ENCODE measurements around the gene COL4A2. TPM values are rescaled to one million over a fixed set of nuclear protein-coding genes. Genes with fewer than 3 reads are reported as not detected.
"Not testable (repeated sequence)": the region's sequence is repeated elsewhere in the genome, so short reads cannot be mapped to it uniquely, and the experiment has no call there.

COL4A2 gene
- total RNA-seq, 1 experiment from 2014 or later = 38.4 TPM

DNA sequence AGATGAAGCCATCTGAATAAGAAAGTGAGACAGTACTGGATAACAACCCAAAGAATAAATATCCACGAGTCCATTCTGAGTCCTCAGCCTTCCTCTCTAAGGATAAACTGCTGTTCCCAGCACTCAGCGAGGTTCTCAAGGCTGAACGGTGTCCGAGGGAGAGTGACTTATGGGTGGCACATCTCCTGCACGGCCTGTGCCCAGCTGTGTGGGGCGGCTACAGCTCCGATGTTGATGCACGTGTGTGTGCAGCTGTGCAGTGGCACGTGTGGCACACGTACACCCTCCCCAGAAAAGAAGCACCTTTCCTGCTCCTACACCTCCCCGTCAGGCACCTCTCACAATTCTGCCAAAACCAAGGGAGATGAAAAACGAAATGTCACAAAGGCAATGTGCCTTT, 209.4 kb downstream of the COL4A2 start:
- no peak for DNase-seq (ENCODE audit: low spot score)

DNA sequence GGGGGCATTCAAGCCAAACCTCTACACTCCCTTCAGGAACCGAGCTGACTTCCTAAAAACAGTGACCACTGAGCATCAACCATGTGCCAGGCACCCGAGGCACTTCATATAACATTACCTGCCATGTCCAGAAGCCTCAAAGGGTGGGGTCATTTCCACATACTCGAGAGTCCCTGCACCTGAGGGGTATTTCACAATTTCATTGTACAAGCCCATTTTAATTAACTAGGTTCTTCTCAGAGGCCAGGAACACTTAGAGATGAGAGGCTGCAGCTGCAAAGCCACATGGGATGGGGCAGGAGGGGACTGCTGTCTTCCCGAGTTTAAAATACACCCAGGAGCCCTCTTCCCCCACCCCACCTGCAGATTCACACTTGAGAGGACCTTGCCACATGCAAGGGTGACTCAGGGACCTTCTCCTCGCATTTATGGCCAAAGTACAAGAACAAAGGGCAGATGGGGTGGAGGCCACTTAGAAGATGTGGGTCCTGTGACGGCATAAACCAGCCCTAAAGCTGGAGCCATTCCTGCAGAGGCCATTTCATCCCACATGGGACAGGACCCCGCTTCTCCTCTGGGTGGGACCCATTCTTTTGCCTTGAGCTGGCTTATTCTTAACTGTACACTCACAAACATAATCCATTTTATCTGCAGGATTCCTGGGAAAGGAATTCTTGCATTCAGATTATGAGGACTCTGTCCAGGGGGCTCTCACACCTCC, 210.6 kb downstream of the COL4A2 start:
- DNase-seq (ENCODE audit: low spot score) = no peak

DNA sequence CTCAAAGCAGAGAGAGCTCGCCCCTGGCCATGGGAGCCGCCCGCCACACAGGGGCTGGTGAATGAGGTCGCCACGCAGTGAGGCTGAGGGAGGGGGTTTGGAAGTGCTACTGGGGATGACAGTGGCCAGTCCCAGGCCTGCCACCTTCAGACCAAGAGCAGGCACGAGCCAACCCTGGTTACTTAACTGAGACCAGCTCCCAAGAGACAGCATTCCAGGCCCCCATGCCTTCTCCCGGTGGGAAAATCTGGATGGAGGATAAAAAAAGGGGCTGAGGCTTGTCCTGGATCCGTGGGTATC, 211.1 kb downstream of the COL4A2 start:
- DNase-seq (ENCODE audit: low spot score) = no peak

DNA sequence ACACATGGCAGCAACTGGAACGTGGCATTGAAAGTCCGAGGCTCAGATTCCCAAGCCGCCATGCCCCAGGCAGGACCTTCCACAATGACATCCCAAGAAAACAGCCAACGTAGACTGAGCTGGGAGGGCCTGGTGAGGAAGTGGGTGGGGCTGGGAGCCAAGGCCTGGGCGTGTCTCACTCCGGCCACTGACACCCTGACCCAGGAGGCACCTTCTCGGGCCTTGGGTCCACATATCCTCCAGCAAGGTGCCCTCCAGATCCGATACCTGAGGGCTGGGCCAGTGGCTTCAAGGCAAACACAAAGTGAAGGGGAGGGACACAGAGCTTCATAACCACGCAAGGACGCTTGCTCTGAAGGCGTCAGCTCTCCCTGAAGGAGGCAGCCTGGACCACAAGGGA, 211.5 kb downstream of the COL4A2 start:
- no peak for DNase-seq (ENCODE audit: low spot score)

DNA sequence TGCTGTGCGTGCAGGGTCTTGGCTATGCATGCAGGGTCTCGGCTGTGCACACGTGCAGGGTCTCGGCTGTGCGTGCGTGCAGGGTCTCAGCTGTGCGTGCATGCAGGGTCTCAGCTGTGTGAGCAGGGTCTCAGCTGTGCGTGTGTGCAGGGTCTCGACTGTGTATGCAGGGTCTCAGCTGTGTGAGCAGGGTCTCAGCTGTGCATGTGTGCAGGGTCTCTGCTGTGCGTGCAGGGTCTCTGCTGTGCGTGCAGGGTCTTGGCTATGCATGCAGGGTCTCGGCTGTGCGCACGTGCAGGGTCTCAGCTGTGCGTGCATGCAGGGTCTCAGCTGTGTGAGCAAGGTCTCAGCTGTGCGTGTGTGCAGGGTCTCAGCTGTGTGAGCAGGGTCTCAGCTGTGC, 212.0 kb downstream of the COL4A2 start:
- no peak for DNase-seq (ENCODE audit: low spot score)

DNA sequence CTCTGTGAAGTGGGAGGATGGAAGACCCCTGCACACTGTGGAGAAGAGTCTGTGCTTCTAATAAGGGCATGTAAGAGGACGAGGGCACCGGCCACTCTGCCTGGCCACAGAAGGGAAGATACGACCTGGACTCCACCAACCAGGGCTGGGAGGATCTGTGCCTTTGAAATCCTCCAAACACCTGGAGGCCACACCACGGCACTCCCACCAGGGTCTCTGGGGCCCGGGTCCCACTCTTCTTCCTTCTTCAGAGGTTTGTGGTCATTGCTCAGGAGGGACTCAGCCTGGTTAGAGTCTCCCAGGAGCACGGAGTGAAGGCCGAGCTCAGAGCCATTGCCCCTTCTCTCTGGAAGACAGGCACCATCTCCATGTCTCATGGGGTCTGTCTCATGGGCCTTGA, 212.4 kb downstream of the COL4A2 start:
- DNase-seq (ENCODE audit: low spot score) = no peak

DNA sequence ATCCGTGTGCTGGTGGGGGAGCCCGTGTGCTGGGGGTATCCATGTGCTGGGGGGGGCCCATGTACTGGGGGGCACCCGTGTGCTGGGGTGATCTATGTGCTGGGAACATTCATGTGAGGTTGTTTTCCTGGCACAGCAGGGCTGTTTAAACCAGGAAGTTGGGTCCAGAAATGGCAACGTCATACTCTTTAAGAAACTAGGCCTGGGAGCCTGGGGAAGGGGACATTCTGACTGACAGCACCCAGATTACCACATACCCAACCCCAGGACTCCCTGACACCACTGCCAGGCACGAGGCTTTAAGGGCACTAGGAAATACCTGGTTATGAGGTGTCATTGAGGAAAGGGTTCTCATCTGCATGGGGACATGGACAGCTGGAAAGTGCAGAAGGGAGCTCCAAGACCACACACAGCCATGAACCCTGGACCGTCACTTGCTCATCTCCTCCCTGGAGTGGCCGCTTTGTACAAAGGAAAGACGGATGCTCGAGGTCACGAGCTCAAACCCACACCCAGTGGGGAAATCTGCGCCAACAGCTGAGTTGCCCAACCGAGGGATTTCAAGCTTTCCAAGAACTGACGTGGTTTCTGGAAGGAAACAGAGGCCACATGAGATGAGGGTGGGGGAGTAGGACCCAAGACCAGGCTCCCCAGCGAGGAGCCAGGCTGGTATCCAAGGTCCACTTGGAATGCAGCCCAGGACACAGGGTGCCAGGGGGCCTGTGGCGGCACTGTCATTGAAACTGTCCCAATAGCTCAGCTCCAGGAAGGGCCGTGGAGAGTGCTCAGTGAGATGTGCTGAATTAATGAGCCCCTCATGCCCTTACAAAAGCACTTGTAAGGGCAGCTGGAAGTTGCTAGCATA, 213.6 kb downstream of the COL4A2 start:
- peak; percentile 18 for DNase-seq (ENCODE audit: low spot score)

DNA sequence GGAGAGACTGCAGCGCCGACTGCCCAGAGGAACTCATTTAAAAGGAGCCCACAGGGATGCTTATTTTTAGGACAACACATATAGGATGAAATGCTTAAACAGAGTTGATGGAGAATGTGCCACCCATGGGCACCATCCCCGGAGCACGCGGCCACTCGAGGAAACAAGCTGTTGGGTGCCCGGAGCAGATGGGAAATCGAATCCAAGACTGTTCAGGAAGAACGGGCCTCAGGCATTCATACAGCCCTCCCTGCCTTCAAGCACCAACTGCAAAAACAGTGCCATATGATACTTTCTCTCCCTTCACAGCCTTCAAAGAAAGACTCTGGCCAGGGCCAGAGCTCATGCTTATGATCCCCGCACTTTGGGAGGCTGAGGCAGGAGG, 214.2 kb downstream of the COL4A2 start:
- DNase-seq (ENCODE audit: low spot score) = no peak

DNA sequence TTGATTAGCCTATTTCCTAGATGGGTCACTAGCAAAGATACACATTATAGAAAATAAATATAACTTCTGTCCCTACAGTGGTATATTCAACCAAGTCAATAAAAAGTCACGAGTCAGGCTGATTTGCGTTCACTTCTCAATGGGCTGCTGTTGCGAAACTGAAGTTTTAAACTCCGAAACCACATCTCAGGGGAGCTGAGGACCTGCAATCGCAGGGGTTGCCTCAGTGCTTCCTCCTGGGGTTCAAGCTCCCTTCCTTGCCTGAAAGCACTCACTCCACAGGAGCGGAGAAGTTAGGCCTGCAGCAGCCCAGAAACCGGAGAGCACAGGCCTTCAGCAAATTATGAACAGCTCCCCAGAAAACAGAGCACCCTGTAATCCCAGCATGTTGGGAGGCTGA, 214.9 kb downstream of the COL4A2 start:
- DNase-seq (ENCODE audit: low spot score) = no peak

DNA sequence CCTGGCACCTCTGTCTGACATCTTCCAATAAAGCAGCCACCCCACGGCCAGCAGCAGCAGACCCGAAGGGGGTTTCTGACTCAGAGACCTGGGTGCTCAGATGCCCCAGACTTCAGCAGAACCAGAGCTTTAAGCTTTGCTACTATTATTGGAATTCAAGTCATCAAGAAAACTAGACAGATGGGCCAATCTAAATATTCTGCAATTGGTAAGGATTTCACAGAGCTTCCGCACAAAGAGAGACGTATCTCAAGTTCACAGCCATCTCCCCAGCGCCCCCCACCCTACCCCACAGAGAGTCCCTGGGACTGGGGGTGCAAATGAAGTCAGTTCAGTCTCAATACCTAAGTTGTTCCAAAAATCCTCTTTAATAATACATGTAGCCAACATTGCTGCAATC, 215.6 kb downstream of the COL4A2 start:
- no peak for DNase-seq (ENCODE audit: low spot score)

DNA sequence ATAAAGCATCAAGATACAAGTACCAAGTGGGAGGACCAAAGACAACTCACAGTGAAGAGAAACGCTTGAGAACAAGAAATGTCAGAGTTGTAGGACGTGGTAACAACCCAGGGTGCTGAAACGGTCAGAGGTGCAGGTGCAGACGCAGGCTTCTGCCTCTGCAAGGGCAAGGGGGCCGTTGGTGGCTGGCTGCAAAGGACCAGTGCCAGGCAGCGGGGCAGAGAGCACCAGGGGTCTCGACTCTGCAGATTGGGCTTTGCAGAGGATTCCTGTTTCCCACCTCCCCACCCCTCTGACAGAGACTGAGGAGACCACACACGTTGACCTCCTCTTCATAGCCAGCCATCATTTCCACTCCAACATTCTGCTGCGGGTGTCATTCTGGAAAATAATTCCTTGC, 216.1 kb downstream of the COL4A2 start:
- DNase-seq (ENCODE audit: low spot score) = no peak

DNA sequence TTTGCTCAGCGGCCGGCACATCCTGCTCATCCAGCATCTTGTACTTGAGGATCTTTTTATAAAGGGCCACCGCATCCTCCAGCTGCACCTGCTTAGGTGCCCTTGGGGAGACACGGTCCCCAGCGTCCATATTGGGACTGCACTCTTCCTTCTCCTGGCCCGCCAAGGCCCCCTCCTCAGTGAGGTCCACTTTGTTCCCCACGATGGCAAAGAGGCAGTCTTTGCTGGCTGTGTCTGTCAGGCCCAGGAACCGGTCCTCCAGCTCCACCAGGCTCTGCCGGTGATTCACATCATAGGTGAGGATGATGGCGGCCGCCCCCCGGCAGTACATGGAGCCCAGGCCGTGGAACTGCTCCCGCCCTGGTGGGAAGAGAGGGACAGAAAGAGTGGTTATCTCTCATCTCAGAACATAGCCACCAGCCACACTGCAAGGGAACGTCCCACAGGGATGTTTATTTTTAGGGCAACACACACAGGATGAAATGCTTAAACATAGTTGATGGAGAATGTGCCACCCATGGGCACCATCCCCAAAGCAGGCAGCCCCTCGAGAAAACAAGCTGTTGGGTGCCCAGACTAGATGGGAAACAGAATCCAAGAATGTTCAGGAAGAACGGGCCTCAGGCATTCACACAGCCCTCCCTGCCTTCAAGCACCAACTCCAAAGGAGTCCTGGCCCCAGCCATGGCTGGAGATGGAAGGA, 216.9 kb downstream of the COL4A2 start:
- no peak for DNase-seq (ENCODE audit: low spot score)

DNA sequence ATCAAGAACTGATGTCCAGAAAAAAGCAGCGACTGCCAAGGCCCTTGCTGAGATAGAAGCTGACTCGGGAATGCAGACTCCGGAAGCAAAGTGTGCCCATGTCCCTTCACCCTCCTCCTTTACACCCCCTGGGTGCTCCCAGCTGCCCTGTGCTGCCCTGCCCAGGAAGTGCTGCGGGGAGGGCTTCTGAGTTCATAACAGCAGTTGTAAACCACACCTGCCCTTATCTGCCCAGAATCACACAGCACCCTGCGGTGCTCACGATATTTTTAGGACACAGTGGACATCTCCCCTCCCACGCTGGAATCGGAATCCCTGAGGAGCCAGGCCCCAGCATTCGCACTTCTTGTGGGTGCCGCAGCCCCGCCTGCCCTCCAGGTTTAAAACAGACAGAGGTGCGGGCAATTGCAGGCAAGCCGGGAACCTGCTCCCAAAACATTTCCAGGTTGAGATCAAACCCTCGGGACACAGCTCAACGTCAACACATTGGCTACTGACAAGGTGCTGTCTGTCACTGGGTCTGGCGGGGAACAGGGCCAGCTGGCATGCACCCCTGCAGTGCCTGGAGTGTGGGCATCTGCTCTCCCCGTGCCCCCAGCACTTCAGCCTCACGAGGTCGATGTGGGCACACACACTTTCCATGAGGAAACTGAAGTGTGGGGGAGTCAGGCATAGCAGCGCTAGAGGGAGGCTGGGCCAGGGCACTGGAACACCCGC, 217.6 kb downstream of the COL4A2 start:
- peak; percentile 89 for DNase-seq (ENCODE audit: low spot score)

DNA sequence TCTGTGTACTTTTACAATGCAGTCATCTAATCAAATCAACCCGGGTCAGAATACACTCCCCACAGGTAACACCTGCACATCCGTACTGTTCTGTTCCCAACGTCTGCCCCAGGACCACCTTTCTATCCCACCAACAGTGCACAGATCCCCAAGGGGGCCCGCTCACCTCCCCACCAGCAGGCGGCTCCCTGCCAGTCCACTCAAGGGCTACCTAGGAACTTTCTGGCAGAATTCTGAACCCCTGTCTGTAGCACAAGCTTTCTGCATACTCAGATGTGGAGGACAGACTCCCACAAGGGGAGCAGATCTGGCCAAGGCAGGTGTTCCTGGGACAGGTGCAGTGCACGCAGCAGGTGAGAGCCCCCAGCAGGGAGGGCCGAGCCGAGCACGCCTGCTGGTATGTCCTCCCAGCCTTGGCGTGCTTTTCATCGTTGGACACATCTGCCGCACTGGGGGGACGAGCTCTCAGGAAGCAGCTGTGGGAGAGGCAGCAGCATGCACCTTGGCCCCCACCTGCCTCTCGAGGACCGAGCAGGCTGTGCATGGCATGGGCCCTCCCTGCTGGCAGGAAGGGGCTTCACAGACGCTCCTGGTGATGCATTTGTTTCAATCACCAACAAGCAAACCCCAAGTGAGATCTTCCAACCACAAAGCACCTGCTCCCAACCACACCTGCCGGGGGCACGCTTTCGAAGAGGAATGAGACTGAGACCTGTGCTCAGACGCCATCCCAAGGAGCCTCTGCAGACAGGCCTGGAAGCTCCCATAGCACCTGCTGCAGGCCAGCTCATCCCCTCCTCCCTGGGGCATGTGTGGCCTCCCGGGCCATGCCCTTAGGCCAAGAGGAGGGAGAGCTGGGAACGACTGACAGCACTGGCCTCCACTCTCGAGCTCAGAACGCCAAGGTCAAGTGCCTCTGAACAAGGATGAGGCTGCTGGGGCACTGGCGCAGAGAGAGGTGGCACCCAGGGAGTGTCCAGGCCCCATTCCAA, 218.5 kb downstream of the COL4A2 start:
- peak; percentile 67 for DNase-seq (ENCODE audit: low spot score)

DNA sequence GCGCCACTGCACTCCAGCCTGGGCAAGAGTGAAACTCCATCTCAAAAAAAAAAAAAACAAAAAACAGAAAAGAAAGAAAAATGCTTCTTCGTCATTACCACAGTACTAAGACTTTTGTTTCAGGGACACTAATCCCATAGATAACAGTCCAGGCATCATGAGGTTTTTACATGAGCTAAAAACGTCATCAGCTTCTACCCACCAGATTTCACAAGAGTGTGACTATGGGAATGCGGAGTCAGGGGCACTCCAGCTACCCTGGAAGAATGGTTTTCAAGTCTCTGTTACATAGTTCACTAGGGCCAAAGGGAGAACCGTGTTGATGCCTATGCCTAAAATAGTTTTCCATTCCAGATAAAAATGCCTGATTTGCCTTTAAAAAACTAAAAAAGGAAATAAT, 221.3 kb downstream of the COL4A2 start:
- no peak for DNase-seq (ENCODE audit: low spot score)

DNA sequence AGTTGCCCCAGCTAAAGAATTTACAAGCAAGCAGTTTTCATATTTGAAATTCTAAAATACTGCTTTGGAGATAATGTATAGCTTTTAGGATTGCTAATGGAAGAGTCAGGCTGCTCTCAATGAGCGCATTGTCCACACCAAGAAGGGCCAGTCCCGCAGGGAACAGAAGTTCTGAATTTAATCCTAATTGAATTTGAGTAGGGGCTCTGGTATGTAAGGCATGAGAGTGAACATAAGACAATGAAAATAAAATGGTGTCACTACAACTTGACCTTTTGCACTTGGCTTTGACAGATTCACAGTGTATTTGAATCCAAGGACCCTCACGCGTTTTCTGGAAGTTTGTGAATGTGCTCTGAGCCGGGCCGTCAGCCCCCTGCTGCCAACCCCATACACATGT, 221.8 kb downstream of the COL4A2 start:
- DNase-seq (ENCODE audit: low spot score) = peak; percentile 19

DNA sequence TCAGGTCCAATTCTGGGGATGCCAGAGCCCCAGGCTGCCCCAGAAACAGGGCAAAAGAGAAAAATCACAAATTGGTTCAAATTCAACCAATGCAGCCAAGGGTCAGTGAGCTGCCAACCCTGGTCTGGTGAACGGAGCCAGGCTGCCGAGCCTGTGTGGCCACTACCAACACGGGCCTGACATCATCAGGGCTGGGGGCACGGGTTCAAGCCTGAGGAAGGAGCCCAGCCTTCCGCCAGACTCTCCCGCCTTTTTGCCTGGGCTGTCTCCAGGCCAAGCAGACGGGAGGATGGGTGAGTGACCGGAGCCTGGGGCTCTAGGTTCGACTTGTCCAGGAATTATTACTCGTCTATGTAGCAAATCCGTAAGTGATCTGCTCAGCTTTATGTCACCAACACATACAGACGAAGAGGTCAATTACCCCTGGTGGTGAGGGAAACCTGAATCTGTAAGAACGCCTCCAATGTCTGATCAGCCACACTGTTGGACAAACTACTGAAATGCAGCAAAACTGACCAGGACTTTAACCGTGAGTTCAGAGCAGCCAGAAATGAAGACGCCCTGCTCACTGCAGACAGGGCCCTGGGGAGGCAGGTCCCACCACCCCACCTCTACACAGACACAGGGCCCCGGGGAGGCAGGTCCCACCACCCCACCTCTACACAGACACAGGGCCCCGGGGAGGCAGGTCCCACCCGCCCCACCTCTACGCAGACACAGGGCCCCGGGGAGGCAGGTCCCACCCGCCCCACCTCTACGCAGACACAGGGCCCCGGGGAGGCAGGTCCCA, 222.6 kb downstream of the COL4A2 start:
- peak; percentile 53 for DNase-seq (ENCODE audit: low spot score)

DNA sequence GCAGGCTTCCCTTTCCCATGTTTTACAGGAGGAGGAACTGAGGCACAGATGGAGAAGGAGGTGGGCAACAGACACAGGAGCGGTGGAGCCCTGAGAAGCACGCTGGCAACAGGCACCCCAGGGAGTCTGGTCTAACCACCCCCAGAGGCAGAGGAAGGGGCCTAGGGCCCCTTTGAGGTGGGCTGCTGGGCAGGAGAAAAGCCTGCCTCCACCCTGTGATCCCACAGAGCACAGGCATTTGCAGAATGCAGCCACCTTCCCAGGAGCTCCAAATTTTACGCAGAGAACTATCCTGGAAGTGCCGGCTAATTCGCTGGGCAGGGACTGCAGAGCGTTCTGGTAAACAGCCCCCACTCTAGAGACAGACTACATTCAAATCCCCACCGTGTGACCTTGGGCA, 224.0 kb downstream of the COL4A2 start:
- no peak for DNase-seq (ENCODE audit: low spot score)

DNA sequence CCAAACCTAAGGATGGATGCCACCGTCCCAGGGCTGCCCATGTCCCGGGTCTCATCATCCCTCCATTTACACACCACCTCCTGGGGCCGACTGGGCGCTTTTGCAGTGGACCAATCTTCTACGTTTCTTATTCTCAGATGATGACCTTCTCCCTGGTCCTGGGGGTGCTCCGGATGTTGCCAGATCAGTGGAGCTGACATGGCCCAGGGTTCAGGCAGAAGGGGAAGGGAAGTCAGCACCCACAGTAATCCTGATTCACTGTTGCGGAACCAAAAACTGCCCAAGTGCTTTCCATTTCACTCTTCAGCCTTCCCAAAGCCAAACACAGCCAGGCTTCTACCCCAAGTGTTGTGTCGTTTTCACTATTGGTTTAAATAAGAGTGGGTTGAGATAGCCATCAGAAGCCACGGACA, 224.6 kb downstream of the COL4A2 start:
- DNase-seq (ENCODE audit: low spot score) = no peak

DNA sequence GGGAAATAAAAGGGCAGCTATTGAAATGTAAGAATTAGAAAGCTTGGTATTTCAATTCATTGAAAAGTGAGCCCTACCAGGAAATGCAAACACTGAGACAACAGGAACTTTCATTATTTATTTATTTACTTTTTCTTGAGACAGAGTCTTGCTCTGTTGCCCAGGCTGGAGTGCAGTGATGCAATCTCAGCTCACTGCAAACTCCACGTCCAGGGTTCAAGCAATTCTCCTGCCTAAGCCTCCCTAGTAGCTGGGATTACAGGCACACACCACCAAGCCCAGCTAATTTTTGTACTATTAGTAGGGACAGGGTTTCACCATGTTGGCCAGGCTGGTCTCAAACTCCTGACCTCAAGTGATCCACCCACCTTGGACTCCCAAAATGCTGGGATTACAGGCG, 225.2 kb downstream of the COL4A2 start:
- not testable (repeated sequence) for DNase-seq (ENCODE audit: low spot score)
